Stomach (tissue), 4 donors: Measurements from ENCODE around the gene ROCK1.

ENCODE experiments used
- EP300 ChIP-seq: sonication (generic); formaldehyde crosslinking; IDR thresholded peaks from one replicate; pipeline ENCODE4 v1.6.1; 2017; ENCODE audit warnings: antibody characterized with exemption
- POLR2A ChIP-seq, 4 donors: fragments of 450-650 bp; IDR thresholded peaks; one replicate each; pipeline ENCODE4 v1.6.1; 2016; ENCODE audit warnings: antibody characterized with exemption in 4 of 4, control low read depth in 2 of 4, mild to moderate bottlenecking in 1 of 4, moderate library complexity in 1 of 4
- POLR2AphosphoS5 ChIP-seq, 3 donors: sonication (generic); formaldehyde crosslinking; IDR thresholded peaks; one replicate each; pipeline ENCODE4 v1.6.1; 2016; ENCODE audit warnings: antibody characterized with exemption in 3 of 3
- TF ChIP-seq, protein P1 (sequence below), 7 experiments: fragments of 450-650 bp in 4 of 7; fragments of 200-600 bp in 3 of 7; sonication (generic) in 3 of 7; IDR thresholded peaks; one replicate each; pipeline ENCODE4 v1.5.1; 2016 to 2019; ENCODE audit warnings: antibody characterized with exemption in 7 of 7, control low read depth in 2 of 7, mild to moderate bottlenecking in 1 of 7

DNA sequence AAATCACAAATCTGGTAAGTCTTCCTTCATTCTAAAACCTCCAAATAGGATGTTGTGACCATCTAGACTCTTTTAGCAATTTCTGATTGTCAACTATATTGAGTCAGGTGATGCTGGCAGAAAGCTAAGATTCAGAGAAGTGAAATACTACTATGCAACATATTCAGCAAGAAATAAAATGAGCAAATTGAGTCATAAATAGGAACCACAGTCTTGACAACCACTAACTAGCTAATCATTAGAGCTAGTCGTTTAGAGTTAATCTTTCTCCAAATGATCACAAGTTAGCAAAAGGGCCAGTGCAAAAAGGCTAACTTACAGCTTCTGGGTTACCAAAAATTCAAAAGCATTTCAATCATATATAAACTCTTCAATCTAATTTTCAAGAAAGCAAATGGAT lies 54.5 kb downstream of the ROCK1 start:
- TF ChIP-seq POLR2AphosphoS5 (IDR thresholded peaks at IDR 0.05) (no peak), POLR2A (IDR thresholded peaks at IDR 0.05) (no peak), EP300 (no peak)
- TF ChIP-seq, protein P1, sequence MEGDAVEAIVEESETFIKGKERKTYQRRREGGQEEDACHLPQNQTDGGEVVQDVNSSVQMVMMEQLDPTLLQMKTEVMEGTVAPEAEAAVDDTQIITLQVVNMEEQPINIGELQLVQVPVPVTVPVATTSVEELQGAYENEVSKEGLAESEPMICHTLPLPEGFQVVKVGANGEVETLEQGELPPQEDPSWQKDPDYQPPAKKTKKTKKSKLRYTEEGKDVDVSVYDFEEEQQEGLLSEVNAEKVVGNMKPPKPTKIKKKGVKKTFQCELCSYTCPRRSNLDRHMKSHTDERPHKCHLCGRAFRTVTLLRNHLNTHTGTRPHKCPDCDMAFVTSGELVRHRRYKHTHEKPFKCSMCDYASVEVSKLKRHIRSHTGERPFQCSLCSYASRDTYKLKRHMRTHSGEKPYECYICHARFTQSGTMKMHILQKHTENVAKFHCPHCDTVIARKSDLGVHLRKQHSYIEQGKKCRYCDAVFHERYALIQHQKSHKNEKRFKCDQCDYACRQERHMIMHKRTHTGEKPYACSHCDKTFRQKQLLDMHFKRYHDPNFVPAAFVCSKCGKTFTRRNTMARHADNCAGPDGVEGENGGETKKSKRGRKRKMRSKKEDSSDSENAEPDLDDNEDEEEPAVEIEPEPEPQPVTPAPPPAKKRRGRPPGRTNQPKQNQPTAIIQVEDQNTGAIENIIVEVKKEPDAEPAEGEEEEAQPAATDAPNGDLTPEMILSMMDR (IDR thresholded peaks at IDR 0.05) = no peak
